Mesendoderm (in vitro differentiated cells): ENCODE results near the gene NTHL1.

Experiments used
- DNase-seq: peaks from one replicate; pipeline ENCODE4 v3.0.0; 2013
- H2AK5ac ChIP-seq: 2 replicates; pipeline ENCODE4 v1.6.1; 2013; ENCODE audit warnings: low read length, inconsistent platforms
- H2BK120ac ChIP-seq: 2 replicates; pipeline ENCODE4 v1.6.1; 2013; ENCODE audit warnings: low read depth, mild to moderate bottlenecking, low read length, moderate library complexity, mixed read lengths
- H2BK15ac ChIP-seq: replicated peaks from 2 replicates; pipeline ENCODE4 v1.6.1; 2013; ENCODE audit warnings: low read depth, mild to moderate bottlenecking, moderate library complexity
- H2BK5ac ChIP-seq: 2 replicates; pipeline ENCODE4 v1.6.1; 2013; ENCODE audit warnings: low read length, inconsistent platforms
- H3K18ac ChIP-seq: 2 replicates; pipeline ENCODE4 v1.6.1; 2013; ENCODE audit warnings: mild to moderate bottlenecking, low read length, mixed read lengths
- H3K23ac ChIP-seq: one replicate; pipeline ENCODE4 v1.6.1; 2013; ENCODE audit warnings: low read length
- H3K27ac ChIP-seq: 2 replicates; pipeline ENCODE4 v1.5.1; 2013; ENCODE audit warnings: low read depth, mild to moderate bottlenecking, inconsistent platforms, low read length, moderate library complexity
- H3K27me3 ChIP-seq: 2 replicates; pipeline ENCODE4 v1.6.1; 2013; ENCODE audit warnings: low read length, control low read depth, mild to moderate bottlenecking, inconsistent platforms; ENCODE audit not compliant: insufficient read depth, poor library complexity
- H3K36me3 ChIP-seq: 2 replicates; pipeline ENCODE4 v1.6.1; 2013; ENCODE audit warnings: low read length, inconsistent platforms; ENCODE audit not compliant: control insufficient read depth, insufficient read depth
- H3K4ac ChIP-seq: one replicate; pipeline ENCODE4 v1.6.1; 2013; ENCODE audit warnings: low read depth, mild to moderate bottlenecking, low read length, moderate library complexity
- H3K4me1 ChIP-seq: 2 replicates; pipeline ENCODE4 v1.6.1; 2013; ENCODE audit warnings: low read depth, low read length, inconsistent platforms; ENCODE audit not compliant: control insufficient read depth
- H3K4me2 ChIP-seq: 2 replicates; pipeline ENCODE4 v1.6.1; 2013; ENCODE audit warnings: low read length
- H3K4me3 ChIP-seq: 2 replicates; pipeline ENCODE4 v1.5.1; 2013; ENCODE audit warnings: mild to moderate bottlenecking, low read length
- H3K56ac ChIP-seq: one replicate; pipeline ENCODE4 v1.6.1; 2013; ENCODE audit warnings: low read length
- H3K79me1 ChIP-seq: 2 replicates; pipeline ENCODE4 v1.6.1; 2013; ENCODE audit warnings: low read length, inconsistent platforms
- H3K79me2 ChIP-seq: 2 replicates; pipeline ENCODE4 v1.6.1; 2013; ENCODE audit warnings: mild to moderate bottlenecking, low read length; ENCODE audit not compliant: control insufficient read depth, insufficient read depth
- H3K9ac ChIP-seq: 2 replicates; pipeline ENCODE4 v1.6.1; 2013; ENCODE audit warnings: low read length, inconsistent platforms
- H4K5ac ChIP-seq: one replicate; pipeline ENCODE4 v1.6.1; 2013; ENCODE audit warnings: low read length
- H4K8ac ChIP-seq: one replicate; pipeline ENCODE4 v1.6.1; 2013; ENCODE audit warnings: low read depth, mild to moderate bottlenecking, control low read depth, low read length, moderate library complexity
- WGBS: extraction: QIAGEN DNeasy Blood & Tissue Kit; methylation state at CpG from one replicate; pipeline ENCODE4 v1.1.7; 2013; ENCODE audit warnings: low lambda C conversion rate, missing lambda C conversion rate; ENCODE audit not compliant: insufficient coverage; ENCODE audit errors: extremely low coverage; 5-methylcytosine and 5-hydroxymethylcytosine counted together

The NTHL1 gene

GRCh38 chr16:2044541-2044940 is 3.1 kb downstream of the NTHL1 start:
- H3K23ac ChIP-seq, result no peak overlapping the region
- H3K4me1 ChIP-seq, result peaks cover 2% of the 10 kb centered on the region
- H2BK5ac ChIP-seq, result no peak overlapping the region
- H3K56ac ChIP-seq, result no peak overlapping the region
- H3K18ac ChIP-seq, result no peak overlapping the region
- no peaks in the 10 kb centered on the region for H3K27me3 ChIP-seq
- peaks cover 2% of the 10 kb centered on the region for H3K79me2 ChIP-seq
- no peak overlapping the region for H2BK120ac ChIP-seq
- peaks cover 6% of the 10 kb centered on the region for H3K79me1 ChIP-seq
- no peak overlapping the region for H3K9ac ChIP-seq
- no peak overlapping the region for H3K4ac ChIP-seq
- H4K8ac ChIP-seq, result no peak overlapping the region
- no CpG with 5 or more reads among the region's 22 CpGs for WGBS
- H4K5ac ChIP-seq, result no peak overlapping the region
- no peak overlapping the region for H3K4me2 ChIP-seq
- DNase-seq, result no peak
- H3K36me3 ChIP-seq, result no peaks in the 10 kb centered on the region
- H2BK15ac ChIP-seq, result no peak overlapping the region
- H2AK5ac ChIP-seq, result no peak overlapping the region
- no peak overlapping the region for H3K4me3 ChIP-seq
- no peak overlapping the region for H3K27ac ChIP-seq

DNA sequence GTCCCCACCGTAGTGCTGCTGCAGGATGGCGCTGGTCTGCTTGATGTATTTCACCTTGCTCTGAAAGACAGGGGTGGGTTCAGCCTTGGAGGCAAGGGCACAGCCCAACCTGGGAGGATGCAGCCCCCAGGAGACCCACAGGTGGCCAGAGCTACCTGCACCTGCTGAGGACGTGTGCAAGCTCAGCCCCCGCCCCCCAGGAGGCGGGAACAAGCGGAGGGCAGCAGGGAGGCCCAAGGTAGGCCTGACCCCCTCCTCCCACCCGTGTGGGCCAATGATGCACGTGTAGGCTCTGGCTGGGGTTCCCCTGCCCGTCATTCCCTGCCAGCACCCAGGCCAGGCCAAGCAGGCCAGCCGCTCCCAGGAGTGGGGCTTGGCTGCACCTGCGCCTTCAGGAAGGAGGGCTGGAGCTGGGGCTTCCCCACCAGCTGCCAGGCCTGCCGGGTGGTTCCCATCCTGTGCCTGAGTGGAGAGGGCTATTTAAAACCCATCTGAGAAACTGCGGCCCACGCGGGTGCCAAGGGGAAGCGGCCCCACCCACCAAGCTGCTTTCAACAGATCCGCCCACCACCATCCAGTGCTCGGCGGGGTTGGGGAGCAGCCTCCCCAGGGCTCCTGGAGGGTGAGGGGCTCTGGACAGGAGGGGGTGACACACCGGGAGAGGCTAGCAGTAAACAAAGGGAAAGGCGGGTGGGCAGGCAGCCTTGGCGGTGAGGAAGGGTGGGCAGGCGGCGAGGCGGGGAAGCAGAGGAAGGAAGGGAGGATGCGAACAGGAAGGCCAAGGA is 3.8 kb downstream of the NTHL1 start:
- Histone ChIP-seq H3K4me3 (no peak overlapping the region), H3K56ac (no peak overlapping the region), H3K4me2 (no peak overlapping the region), H3K4me1 (peaks cover 2% of the 10 kb centered on the region), H3K79me1 (peaks cover 6% of the 10 kb centered on the region), H2BK120ac (no peak overlapping the region), H3K27ac (no peak overlapping the region), H3K9ac (no peak overlapping the region), H3K23ac (no peak overlapping the region), H4K8ac (no peak overlapping the region), H2AK5ac (no peak overlapping the region), H4K5ac (no peak overlapping the region), H3K79me2 (peaks cover 2% of the 10 kb centered on the region), H3K18ac (no peak overlapping the region), H3K36me3 (no peaks in the 10 kb centered on the region), H3K27me3 (no peaks in the 10 kb centered on the region), H2BK15ac (no peak overlapping the region), H2BK5ac (no peak overlapping the region), H3K4ac (no peak overlapping the region)
- WGBS, result no CpG with 5 or more reads among the region's 26 CpGs
- no peak for DNase-seq

DNA sequence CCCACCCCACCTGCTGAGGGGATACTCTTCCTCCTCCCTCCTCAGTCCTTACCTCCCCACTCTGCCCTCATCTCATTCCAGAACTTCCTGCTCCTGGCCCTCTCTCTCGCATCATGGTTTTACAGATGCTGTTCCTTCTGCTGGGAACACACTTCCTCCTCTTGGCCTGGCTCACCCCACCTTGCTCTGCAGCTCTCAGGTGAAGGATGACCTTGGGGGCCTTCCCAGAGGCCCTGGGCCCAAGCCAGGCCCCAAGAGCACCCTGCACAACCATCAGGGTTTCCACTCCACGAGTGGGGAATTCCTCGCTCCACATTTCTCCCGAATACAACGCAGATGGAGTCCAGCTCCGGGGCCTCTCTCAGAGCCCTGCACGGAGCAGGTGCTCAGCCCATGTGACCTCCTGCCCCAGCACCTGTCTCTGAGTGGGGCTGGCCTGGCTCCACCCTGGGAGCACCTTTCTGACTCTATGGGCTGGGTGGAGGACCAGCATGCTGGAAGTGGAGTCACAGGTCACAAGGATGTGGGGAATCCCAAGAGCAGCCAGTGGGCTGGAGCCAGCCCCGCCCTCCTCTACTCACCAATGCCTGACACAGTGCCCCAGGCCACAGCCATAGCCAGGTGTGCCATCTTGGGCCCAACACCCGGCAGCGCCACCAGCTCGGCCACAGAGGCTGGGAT is 4.5 kb downstream of the NTHL1 start:
- H3K36me3 ChIP-seq, result no peaks in the 10 kb centered on the region
- no peak overlapping the region for H3K4ac ChIP-seq
- H2BK15ac ChIP-seq, result no peak overlapping the region
- H4K8ac ChIP-seq, result no peak overlapping the region
- H3K4me2 ChIP-seq, result no peak overlapping the region
- no peak overlapping the region for H2AK5ac ChIP-seq
- no peak overlapping the region for H2BK120ac ChIP-seq
- no peak for DNase-seq
- H4K5ac ChIP-seq, result no peak overlapping the region
- no peak overlapping the region for H3K18ac ChIP-seq
- no peaks in the 10 kb centered on the region for H3K79me2 ChIP-seq
- no peak overlapping the region for H3K9ac ChIP-seq
- no peaks in the 10 kb centered on the region for H3K27me3 ChIP-seq
- H3K23ac ChIP-seq, result no peak overlapping the region
- no CpG with 5 or more reads among the region's 11 CpGs for WGBS
- H3K27ac ChIP-seq, result no peak overlapping the region
- no peak overlapping the region for H3K4me3 ChIP-seq
- no peak overlapping the region for H2BK5ac ChIP-seq
- peaks cover 2% of the 10 kb centered on the region for H3K4me1 ChIP-seq
- H3K56ac ChIP-seq, result no peak overlapping the region
- H3K79me1 ChIP-seq, result peaks cover 2% of the 10 kb centered on the region

DNA sequence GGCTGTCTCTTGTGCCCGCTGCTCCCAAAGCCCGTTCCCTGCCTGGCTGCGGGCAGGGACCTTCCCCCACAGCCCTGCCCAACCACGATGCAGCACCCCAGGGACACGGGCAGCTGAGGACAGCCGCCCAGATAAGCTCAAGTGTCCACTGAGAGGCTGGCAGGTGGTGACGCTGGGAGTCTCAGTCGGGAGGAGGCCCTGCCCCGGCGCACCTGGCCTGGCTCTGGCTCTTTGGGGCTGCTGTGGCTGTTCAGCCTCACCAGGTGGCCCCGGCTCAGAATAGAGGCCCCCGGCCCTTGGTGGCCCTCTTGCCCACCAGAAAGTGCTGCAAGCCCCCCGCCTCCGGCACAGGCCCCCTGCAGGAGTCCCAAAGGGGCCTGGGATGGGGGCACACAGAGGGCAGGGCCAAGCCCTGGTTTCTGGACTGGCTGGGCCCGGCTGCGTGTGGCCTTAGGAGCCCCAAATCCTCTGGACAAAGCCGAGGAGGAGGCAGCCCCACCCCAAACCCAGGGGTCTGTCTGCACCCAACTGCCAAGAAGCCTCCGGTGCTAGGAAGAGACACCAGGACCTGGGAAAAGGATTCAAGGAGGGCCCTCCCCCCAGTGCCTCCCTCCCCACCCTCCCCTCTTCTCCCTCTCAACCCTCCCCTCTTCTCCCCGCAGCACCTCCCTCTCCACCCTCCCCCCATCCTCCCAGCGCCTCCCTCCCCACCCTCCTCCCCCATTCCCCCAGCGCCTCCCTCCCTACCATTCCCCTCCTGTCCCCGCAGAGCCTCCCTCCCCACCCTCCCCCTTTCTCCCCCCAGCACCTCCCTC is 5.3 kb downstream of the NTHL1 start:
- Histone ChIP-seq H3K79me1 (peaks cover 2% of the 10 kb centered on the region), H3K18ac (no peak overlapping the region), H3K56ac (no peak overlapping the region), H3K79me2 (no peaks in the 10 kb centered on the region), H2BK120ac (no peak overlapping the region), H3K27me3 (no peaks in the 10 kb centered on the region), H3K36me3 (no peaks in the 10 kb centered on the region), H4K5ac (no peak overlapping the region), H3K4ac (no peak overlapping the region), H2BK5ac (no peak overlapping the region), H3K27ac (no peak overlapping the region), H3K9ac (no peak overlapping the region), H2BK15ac (no peak overlapping the region), H3K4me1 (peaks cover 2% of the 10 kb centered on the region), H2AK5ac (no peak overlapping the region), H3K4me3 (no peak overlapping the region), H4K8ac (no peak overlapping the region), H3K4me2 (no peak overlapping the region), H3K23ac (no peak overlapping the region)
- no CpG with 5 or more reads among the region's 22 CpGs for WGBS
- DNase-seq, result no peak

DNA sequence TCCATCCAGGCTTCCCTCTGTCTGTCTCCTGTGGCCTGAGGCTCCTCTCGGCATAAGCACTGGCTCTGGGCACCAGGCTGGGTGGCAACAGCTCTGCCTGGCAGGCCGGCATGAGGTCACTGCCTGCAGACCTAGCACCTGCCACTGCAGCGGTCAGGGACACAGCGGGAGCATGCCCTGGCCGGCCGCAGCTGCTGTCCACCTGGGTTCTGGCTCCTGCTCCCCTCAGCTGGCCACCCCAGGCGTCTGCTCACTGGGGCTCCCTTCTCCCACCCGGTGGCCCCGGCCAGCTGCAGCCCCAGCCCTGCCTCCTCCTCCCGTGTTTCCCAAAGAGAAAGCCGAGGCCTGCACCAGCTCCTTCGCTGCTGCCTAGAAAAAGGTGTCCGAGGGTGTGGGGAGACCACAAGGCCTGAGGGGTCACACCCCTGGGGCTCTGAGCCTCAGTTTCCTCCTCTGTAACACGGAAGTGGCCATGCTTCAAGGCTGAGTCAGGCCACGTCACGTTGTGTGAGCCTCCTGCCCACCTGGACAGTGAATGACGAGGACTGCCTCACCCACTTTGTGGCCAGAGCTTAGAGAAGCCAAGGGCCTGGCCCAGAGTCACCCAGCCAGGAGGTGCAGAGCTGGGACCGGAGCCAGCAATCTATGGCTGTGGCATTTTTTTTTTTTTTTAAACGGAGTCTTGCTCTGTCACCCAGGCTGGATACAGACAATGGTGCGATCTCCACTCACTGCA is 6.7 kb downstream of the NTHL1 start:
- H3K27me3 ChIP-seq, result no peaks in the 10 kb centered on the region
- H3K36me3 ChIP-seq, result no peaks in the 10 kb centered on the region
- no peak overlapping the region for H2BK15ac ChIP-seq
- H3K23ac ChIP-seq, result no peak overlapping the region
- no CpG with 5 or more reads among the region's 20 CpGs for WGBS
- no peak overlapping the region for H4K8ac ChIP-seq
- no peak overlapping the region for H3K18ac ChIP-seq
- DNase-seq, result no peak
- no peak overlapping the region for H3K4me2 ChIP-seq
- no peak overlapping the region for H2AK5ac ChIP-seq
- H2BK5ac ChIP-seq, result no peak overlapping the region
- H2BK120ac ChIP-seq, result no peak overlapping the region
- H3K4me1 ChIP-seq, result no peaks in the 10 kb centered on the region
- no peak overlapping the region for H3K4me3 ChIP-seq
- H3K27ac ChIP-seq, result no peak overlapping the region
- no peak overlapping the region for H3K9ac ChIP-seq
- no peak overlapping the region for H3K4ac ChIP-seq
- no peak overlapping the region for H3K56ac ChIP-seq
- no peak overlapping the region for H4K5ac ChIP-seq
- H3K79me1 ChIP-seq, result no peaks in the 10 kb centered on the region
- H3K79me2 ChIP-seq, result no peaks in the 10 kb centered on the region
